Smooth muscle cell (in vitro differentiated cells): ENCODE results near the gene KRTAP1-1. TPM values are rescaled to one million over a fixed set of nuclear protein-coding genes. Genes with fewer than 3 reads are reported as not detected.
"Not testable (repeated sequence)": the region's sequence is repeated elsewhere in the genome, so short reads cannot be mapped to it uniquely, and the experiment has no call there.

Source experiments
- DNase-seq: peaks from one replicate; lab custom pipeline; 2025; ENCODE audit not compliant: unreplicated experiment; lab: John Stamatoyannopoulos, UW
- H2AFZ ChIP-seq: fragments of 200-600 bp; sonication (generic); 2 replicates; pipeline ENCODE4 v1.6.0; 2016; ENCODE audit warnings: antibody characterized with exemption, low read depth, mild to moderate bottlenecking
- H3F3A ChIP-seq: fragments of 200-600 bp; sonication (generic); 2 replicates; pipeline ENCODE4 v1.6.0; 2017; ENCODE audit warnings: antibody characterized with exemption, low read depth
- H3K27ac ChIP-seq: fragments of 200-600 bp; sonication (generic); 2 replicates; pipeline ENCODE4 v1.5.1; 2016; ENCODE audit warnings: low read depth, mild to moderate bottlenecking
- H3K27me3 ChIP-seq: fragments of 200-600 bp; sonication (generic); 2 replicates; pipeline ENCODE4 v1.6.1; 2016; ENCODE audit warnings: low read depth, mild to moderate bottlenecking
- H3K36me3 ChIP-seq: fragments of 200-600 bp; sonication (generic); 2 replicates; pipeline ENCODE4 v1.5.1; 2016; ENCODE audit warnings: low read depth
- H3K4me1 ChIP-seq: fragments of 200-600 bp; sonication (generic); 2 replicates; pipeline ENCODE4 v1.5.1; 2016; ENCODE audit warnings: low read depth
- H3K4me2 ChIP-seq: fragments of 200-600 bp; sonication (generic); 2 replicates; pipeline ENCODE4 v1.6.0; 2016; ENCODE audit warnings: mild to moderate bottlenecking
- H3K4me3 ChIP-seq: fragments of 200-600 bp; sonication (generic); 2 replicates; pipeline ENCODE4 v1.5.1; 2016; ENCODE audit warnings: mild to moderate bottlenecking
- H3K79me2 ChIP-seq: fragments of 200-600 bp; sonication (generic); 2 replicates; pipeline ENCODE4 v1.6.0; 2016; ENCODE audit warnings: low read depth, mild to moderate bottlenecking
- H3K9ac ChIP-seq: fragments of 200-600 bp; sonication (generic); 2 replicates; pipeline ENCODE4 v1.6.0; 2016; ENCODE audit warnings: low read depth
- H3K9me3 ChIP-seq: fragments of 200-600 bp; sonication (generic); replicated peaks from 2 replicates; pipeline ENCODE4 v1.5.1; 2016; ENCODE audit warnings: low read depth
- H4K20me1 ChIP-seq: fragments of 200-600 bp; sonication (generic); 2 replicates; pipeline ENCODE4 v1.6.0; 2016; ENCODE audit warnings: low read depth
- CTCF ChIP-seq: fragments of 200-600 bp; sonication (generic); IDR thresholded peaks from 2 replicates; pipeline ENCODE4 v1.5.1; 2017; ENCODE audit warnings: borderline replicate concordance, mild to moderate bottlenecking, antibody characterized with exemption; ENCODE audit not compliant: insufficient read depth, poor library complexity, severe bottlenecking
- WGBS: methylation state at CpG from one replicate; pipeline ENCODE4 v1.1.7; 2016; ENCODE audit warnings: low lambda C conversion rate; 5-methylcytosine and 5-hydroxymethylcytosine counted together
- polyA plus RNA-seq: library from polyadenylated mRNA; unstranded; fragments of >200 nt; fragmentation: Nextera tagmentation; extraction: Ambion mirVana; gene quantifications from 2 replicates; pipeline ENCODE4 v1.2.1, GENCODE V29; 2016
- total RNA-seq: library from RNA; depleted of rRNA; stranded (reverse); fragments of >200 nt; gene quantifications from 2 replicates; pipeline ENCODE4 v1.2.3, GENCODE V29; 2014

The KRTAP1-1 gene
- total and polyA plus RNA-seq, 2 experiments from 2014 or later, result not detected

- no peaks in the 10 kb centered on the region for H3K36me3 ChIP-seq
- no peaks in the 10 kb centered on the region for H3K79me2 ChIP-seq
- no peak for TF ChIP-seq CTCF
- no peaks in the 10 kb centered on the region for H3F3A ChIP-seq
- H3K4me2 ChIP-seq, result no peak overlapping the region
- 100% methylated on average over 1 of the region's 1 CpG for WGBS
- no peaks in the 10 kb centered on the region for H4K20me1 ChIP-seq
- no peaks in the 10 kb centered on the region for H3K9me3 ChIP-seq
- no peak overlapping the region for H2AFZ ChIP-seq
- H3K4me3 ChIP-seq, result no peak overlapping the region
- no peaks in the 10 kb centered on the region for H3K27me3 ChIP-seq
- H3K4me1 ChIP-seq, result no peaks in the 10 kb centered on the region
- DNase-seq, result no peak
- no peak overlapping the region for H3K9ac ChIP-seq
- no peak overlapping the region for H3K27ac ChIP-seq
Measured at GRCh38 chr17:41042953-41043352, 1.7 kb upstream of the KRTAP1-1 start.

GRCh38 chr17:41037853-41038350, 3.3 kb downstream of the KRTAP1-1 start:
- Histone ChIP-seq H3K4me3 (no peak overlapping the region), H3K4me2 (no peak overlapping the region), H2AFZ (no peak overlapping the region), H3K27ac (no peak overlapping the region), H3K27me3 (no peaks in the 10 kb centered on the region), H3F3A (no peaks in the 10 kb centered on the region), H3K9me3 (no peaks in the 10 kb centered on the region), H3K79me2 (no peaks in the 10 kb centered on the region), H3K4me1 (no peaks in the 10 kb centered on the region), H3K36me3 (no peaks in the 10 kb centered on the region), H4K20me1 (no peaks in the 10 kb centered on the region), H3K9ac (no peak overlapping the region)
- DNase-seq, result no peak
- no peak for TF ChIP-seq CTCF
- 80% methylated on average over 2 of the region's 2 CpGs for WGBS

GRCh38 chr17:41034346-41034935, 6.8 kb downstream of the KRTAP1-1 start, which contains the start of gene KRTAP1-3:
Gene KRTAP1-3 (minus strand): TSS chr17:41034874. CDS start chr17:41034821, 53 bp downstream.
- not testable (repeated sequence) for H4K20me1 ChIP-seq, H3K4me3 ChIP-seq, H3K9ac ChIP-seq, H2AFZ ChIP-seq, H3K27me3 ChIP-seq, H3K9me3 ChIP-seq, H3K79me2 ChIP-seq, H3K4me1 ChIP-seq, H3K36me3 ChIP-seq, DNase-seq, H3K4me2 ChIP-seq, H3K27ac ChIP-seq, H3F3A ChIP-seq
- 97% methylated on average over 10 of the region's 10 CpGs for WGBS

DNA sequence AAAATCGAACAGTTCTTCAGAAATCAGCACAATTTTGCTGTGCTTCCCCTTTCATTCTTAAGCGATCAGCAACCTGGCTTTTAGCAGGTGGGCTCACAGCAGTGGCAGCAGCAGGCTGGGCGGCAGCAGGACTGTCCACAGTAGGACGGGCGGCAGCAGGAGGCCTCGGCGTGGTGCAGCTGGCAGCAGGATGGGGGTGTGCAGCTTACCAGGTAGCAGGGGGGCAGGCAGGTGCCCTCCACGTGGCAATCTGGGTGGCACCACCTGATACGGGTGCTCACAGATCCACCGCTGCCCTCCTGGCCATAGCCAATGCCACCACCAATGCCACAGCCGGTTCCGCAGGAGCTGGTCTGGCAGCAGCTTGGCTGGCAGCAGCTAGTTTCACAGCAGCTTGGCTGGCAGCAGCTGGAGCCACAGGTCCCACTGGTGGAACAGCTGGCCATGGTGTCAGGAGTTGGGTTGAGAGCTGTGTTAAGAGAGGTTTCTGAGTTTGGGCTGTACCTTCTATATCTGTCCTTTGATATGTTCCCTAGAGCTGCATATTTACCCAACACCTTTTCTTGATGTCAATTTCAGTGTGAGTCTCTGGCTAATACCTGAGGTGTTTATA, 11.5 kb downstream of the KRTAP1-1 start, which contains the start of gene KRTAP1-4:
Gene KRTAP1-4, minus strand, starts transcription at position 563 of the 613 bp plus-strand sequence. Its CDS starts 117 bp downstream, at position 446.
- Histone ChIP-seq H4K20me1 (no peaks in the 10 kb centered on the region), H3K27me3 (no peaks in the 10 kb centered on the region), H3K4me1 (no peaks in the 10 kb centered on the region), H3K79me2 (no peaks in the 10 kb centered on the region), H3K27ac (no peak within 1 kb of the TSS), H3K9me3 (no peaks in the 10 kb centered on the region), H2AFZ (no peak within 1 kb of the TSS), H3K4me2 (no peak within 1 kb of the TSS), H3F3A (no peaks in the 10 kb centered on the region), H3K4me3 (no peak within 1 kb of the TSS), H3K9ac (no peak within 1 kb of the TSS), H3K36me3 (no peaks in the 10 kb centered on the region)
- DNase-seq, result no peak
- WGBS, result 83% methylated on average over 12 of the region's 12 CpGs
- TF ChIP-seq CTCF, result no peak
